NCI-H146 treated with DMSO at 0.1 percent for 48 hours (cell line): ENCODE measurements around the gene FCHSD1.

Source experiments
- DNase-seq: peaks from one replicate; lab custom pipeline; 2025; ENCODE audit not compliant: unreplicated experiment; lab: John Stamatoyannopoulos, UW

The FCHSD1 gene

DNA sequence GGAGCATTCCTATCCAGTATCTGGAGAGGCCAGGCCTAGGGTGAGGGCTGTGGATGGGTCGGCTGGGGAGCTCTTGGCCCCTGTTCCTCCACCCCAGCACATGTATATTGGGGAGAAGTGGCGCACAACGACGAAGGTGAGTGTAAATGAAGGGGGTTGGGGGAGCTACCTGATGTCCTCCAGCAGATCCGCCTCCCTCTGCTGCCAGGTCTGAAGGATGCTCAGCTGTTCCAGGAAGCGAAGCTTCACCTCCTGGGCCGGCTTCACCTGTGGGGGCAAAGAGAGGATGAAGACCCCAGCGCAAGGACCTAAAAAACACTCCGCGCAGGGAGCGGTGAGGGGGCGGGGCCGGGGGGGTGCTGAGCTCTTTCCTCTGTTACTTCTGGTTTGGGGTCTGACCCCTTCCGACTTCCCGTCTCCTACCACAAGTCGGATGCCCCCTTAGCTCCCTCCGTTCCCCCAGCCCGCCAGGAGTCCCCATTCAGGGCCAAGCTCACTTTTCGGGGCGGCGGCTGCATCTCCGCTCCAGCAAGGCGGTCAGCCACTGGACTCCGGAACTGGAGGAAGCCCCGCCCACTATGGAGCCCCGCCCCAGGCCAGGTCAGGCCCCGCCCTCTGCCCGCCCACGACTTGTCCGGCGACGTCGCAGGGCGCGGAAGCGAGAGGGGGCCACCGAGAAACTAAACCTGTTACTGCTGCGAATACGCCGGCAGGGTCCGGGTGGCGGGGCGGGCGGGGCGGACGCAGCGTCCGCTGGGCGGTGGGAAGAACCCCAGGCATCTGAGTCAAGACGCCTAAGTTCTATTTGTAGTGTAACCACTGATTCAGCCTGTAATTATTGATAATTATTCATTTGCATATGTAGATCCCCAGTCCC, at the start of gene FCHSD1:
TSS of gene FCHSD1 (minus strand) at position 568 of the 877 bp plus-strand sequence. CDS start at position 518, 50 bp downstream.
- DNase-seq = peak; percentile 72

DNA sequence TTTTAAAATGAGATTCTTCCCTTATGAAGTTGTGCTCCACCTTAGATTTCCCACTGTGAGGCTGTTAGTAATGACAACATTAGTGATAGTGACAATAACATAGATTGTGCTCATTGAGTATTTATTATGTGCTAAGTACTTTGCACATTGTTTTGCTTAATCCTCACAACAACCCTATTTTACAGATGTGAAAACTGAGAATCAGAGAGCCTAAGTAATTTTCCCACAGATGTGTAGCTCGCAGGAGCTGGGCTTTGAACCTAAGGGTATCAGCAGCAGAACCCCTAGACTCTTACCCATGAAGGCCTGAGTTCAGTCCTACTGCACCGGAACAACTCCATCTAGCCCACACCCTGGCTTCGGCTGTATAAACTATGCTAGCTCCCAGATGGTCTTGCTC, 46.4 kb upstream of the FCHSD1 start:
- DNase-seq = no peak

DNA sequence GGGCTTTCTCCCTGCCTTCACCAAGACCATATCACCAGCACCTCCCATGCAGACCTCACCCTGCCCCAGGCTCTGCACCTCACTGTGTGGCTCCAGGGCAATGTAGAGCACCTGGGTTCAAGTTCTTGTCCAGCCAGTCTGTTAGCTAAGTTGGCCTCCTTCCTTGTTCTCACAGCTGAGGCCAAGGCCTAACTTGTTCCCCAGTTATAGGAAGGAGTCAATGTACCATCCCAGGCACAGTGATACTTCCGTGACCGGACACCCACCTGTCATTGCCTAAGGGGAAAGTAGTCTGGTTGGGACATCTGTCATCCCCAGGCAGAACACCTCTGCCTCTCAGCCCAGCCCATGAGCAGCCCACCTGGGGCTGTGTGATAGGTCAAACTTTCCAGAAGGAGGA, 45.2 kb upstream of the FCHSD1 start:
- no peak for DNase-seq

DNA sequence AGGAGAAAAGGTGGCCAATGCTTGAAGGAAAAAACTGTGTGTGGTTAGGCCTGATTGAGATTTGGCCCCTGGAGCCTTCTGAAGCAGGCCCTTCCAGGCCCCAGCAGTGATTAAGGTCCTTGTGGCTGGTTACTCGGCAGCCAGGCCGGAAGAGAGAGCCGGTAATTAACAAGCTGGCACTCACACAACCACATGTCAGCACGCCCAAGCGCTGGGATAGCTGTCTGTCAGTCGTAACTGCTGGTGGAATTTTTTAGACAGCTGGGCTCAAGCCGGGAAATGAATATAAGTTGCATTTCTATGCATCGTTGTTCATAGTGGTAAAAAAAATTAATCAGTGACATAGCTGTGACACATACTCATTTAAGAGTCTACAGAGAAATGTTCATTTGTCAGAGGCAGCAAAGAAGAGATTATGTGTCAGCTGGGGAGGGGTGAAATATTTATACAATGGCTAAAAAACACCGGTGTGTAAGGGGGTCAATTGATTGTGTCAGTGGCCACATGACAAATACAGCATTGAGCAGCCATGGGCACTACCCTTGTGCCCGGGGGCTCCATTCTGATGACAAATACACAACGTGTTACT, 44.5 kb upstream of the FCHSD1 start:
- DNase-seq = no peak

DNA sequence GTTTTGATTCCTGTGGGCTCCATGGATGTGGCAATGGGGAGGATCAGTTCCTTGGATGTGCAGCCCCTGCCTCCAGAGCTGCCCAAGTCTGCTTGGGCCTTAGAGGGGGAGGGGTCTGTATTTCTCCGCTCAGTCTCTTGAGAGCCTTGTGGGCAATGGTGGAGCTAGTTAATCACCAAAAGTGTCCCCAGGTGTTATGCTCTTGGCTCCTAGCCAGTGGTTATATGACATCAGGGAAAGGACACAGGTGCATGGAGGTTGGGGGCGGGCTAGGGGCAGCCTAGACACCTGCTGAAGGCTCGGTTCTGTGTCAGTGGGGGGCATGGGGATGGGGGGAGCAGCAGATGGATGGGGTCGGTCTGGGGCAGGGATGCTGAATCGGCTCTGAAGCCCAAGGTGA, 43.3 kb upstream of the FCHSD1 start:
- peak; percentile 34 for DNase-seq

DNA sequence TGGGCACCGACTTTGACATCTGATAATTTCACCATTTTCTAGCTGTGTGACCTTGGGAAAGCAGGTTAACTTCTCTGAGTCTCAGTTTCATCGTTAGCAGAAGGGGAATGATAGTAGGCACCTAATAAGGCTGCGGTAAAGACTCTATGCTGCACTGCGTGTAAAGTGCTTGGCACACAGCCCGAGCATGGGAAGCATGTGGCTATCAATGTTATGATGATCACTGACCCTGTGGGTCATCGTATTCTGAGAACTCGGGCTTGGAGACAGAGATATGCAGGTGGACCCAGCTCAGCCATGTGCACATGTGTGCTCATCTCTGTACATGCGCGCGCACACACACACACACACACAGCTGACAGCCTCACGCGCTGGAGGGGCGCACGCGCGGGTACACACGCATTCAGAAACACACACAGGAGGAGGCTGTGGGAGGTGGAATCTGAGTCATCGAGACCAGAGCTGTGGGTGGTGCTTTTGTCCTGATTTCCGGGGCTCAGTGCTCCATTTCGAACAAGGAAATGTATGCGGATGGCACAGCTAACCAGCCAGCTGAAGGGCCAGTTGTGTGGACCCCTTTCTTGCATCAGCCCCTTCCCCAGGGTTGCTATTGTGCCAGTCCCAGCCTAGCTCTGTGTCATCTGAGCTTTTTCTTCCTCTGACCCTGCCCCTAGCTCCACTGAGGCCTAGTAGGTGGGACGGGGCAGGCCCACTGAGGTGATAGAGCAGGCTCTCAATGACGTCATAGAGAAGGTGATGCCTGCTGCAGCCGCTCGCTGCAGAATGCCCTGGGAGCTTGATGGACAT, 41.9 kb upstream of the FCHSD1 start:
- no peak for DNase-seq

DNA sequence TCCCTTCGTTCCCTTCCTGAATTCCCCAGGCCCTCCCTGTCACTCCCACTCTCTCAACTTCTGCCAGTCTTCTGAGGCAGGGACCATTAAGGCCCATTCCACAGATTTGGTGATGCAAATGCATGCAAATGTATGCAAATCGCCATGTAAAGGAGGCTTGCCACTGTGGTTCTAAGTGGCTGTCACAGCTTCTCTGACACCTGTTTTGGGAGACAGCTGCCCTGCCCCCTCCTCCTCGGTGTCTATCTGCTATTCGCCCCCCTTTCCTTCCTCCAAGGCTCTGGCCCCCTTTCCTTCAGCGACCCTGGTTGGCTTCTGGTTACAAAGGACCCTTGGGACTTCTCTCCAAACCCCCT, 41.3 kb upstream of the FCHSD1 start:
- no peak for DNase-seq

DNA sequence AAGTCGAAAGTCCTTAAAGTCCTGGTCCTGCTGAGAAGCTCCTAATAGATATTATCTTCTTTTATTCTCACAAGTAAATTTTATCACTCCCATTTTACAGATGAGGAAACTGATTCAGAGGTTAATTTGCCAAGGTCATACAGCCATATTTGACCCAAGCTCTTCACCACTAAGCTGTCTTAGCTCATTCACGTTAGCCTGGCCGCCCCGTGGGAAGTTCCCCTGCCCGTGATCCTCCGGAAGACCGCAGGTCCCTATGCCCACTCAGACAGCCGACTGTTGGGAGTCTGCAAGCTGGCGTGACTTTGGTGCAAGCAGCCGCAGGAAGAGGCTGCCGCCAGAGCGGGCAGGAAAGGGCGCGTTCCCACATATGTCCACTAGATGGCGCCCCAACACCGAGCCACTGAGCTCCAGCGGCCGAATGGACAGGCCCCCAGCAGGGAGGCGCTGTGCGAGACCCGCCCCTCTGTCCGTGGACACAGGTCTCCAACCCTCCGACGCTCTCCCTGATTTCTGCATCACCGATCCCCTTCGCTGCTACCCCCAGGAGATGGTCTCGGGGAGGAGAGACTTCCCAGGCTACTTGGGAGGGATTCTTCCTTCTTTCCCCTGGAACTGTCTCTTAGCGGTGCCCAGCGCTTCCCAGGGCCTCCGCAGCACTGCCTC, 40.8 kb upstream of the FCHSD1 start:
- peak; percentile 16 for DNase-seq

DNA sequence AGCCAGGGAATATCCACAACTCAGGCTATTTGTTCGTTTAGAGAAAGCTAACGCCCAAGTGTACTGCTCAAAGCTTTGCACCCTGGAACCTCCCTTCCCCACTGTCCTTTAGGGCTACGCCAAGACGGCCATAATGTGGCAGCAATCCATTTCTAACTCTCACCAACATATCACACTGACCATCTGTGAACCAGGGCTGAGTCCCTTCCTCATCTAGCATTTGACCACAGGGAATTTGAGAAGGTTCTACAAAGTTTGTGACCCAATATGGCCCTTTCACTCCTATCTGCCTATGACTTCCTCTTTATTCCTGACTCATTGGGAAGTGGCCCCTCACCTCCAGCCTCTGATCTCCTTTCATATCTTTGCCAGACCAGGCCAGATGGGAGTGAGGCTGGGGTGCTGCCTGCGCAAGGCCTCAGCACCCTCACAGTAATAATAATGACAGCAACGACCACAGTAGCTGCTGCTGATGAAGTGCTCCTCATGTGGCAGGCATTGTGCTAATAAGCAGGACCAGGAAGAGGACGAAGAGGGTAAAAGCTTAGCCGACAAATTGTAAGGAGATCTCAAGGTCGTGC, 40.2 kb upstream of the FCHSD1 start:
- DNase-seq = no peak

DNA sequence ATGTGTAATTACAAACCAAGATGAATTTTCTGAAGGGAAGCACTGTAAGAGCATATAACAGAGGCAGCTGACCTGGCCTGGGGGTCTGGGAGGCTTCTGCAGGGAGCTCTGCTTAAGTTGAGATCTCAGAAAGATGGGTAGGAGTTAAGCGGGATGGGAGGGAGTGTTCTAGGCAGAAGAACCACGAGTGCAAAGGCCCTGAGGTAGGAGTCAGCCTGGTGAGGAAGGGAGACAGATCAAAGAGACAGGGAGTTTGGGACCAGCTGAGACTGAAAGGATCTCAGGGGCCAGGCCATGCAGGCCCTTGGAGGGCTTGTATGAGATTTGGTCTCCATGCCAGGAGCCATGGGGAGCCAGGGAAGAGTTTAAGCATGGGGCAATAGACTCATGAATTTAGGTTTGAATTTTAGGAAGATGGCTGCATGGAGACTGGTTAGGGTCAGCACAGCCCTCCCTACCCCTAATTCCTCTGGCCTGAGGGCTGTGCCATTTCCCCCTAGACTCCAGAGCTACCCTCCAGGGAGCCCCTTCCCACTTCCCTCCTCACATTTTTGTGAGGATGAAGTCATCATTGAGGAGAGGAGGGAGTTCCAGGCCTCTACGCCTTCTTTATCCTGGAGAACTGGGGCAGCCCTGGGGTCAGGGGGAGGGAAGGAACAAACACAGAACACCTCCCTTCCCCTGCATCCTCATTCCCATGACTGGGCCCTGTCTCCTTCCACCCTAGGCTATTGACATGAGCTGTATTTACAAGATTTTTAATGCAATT, 35.6 kb upstream of the FCHSD1 start:
- DNase-seq = no peak

DNA sequence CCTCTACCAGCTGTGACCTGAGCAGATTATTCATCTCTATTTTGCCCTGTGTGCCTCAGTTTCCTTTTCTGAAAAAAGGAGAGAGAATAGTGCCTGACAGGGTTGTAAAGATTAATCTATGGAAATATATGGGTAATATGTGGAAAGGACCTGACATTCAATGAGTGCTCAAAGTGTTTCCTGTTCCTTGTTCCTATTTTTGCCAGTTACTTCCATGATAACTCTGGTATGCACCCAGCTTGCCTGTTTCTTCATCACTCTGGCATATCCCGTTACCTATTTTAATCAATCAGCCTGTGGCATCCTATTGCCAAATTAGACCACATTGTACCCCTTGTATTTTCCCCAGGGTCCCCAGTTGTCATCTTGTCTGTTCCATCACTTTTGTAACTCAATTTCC, 34.4 kb upstream of the FCHSD1 start:
- DNase-seq = no peak

DNA sequence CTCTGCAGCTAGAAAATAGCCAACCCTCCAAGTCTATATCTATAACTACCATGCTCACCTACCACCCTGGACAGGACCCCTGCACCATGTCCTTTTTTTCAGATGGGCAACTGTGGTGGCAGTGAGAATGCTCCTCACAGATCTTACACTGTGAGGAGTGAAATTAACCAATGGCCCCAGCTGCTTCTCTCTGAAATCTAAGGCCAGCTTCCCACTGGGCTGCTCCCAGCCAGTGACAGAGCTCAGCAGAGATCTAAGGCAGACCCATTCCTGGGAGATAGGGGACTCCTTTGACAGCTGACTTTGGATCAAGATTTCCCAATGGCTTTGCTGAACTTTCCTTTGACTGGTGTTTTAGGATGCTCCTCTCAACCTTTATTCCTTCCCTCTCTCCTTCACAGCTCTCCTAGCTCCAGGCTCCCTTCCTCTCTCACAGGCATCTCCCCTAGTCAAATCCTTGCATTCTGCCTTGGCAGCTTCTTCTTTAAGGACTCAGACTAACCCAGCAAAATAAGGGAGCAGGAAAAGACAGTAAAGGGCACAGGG, 32.5 kb upstream of the FCHSD1 start:
- DNase-seq = no peak

DNA sequence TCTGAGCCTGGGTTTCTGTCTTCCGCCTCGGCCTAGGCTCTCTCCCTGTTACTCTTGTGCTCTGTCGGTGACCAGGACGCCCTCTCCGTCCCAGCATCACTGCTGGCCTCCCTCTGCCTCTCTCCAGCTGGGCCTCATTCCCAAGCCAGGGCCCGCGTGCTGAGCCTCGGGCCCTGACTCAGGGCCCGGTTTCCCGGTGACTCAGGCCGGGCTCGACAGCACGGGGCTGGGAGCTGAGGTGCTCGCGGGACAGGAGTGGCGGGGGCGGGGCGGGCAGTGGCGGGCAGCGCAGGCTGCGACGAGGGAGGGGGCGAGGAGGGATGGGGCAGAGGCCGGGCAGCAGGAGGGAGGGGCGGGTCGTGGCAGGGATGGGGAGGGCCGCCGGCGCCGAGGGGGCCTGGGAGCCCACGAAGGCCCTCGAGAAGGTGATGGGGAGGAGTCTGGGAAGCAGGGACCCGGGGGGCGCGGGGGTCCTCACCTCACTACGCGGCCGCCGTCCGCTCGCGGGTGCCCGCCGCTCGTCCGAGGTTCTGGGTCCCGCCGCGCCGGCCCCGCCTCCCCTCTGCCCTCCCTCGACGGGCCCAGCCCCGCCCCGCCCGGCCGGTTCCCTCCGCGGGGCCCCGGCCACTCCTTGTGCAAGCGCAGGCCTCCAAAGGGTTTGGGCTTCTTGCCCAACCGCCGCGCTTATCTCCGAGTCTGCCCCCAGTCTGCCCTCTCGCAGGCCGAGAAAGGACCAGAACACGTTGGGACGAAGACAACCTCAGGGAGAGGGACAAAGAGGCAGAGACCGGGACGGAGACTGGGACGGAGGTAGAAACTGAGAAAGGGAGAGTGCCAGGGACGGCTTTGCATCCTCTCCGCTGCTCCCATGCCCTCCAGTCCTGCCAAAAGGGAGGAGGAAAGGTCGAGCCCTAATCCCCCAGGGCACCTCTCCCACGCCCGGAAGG, 30.8 kb upstream of the FCHSD1 start, which contains the start of gene ARAP3:
TSS of gene ARAP3 (minus strand) at position 536 of the 947 bp plus-strand sequence. CDS start 1,744 bp downstream, outside the sequence.
- DNase-seq = no peak

DNA sequence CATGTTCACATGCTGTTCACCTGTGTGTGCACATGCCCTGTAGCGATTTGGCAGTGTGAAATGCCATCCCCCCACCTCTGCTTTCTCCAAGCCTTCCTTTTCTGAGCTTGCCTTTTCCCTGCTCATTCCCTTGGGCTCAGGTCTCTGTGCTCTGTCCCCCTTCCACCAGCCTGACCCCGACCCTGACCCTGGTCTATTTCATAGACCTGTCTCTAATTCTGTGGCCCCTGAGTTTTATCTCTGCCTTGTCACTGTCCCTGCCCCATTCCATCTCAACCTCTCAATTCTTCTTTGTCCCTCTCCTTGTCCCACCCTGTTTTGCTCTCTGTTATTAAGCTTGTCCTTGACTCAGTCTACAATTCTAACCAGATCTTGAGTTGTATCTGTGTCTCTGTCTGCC, 30.1 kb upstream of the FCHSD1 start:
- no peak for DNase-seq

DNA sequence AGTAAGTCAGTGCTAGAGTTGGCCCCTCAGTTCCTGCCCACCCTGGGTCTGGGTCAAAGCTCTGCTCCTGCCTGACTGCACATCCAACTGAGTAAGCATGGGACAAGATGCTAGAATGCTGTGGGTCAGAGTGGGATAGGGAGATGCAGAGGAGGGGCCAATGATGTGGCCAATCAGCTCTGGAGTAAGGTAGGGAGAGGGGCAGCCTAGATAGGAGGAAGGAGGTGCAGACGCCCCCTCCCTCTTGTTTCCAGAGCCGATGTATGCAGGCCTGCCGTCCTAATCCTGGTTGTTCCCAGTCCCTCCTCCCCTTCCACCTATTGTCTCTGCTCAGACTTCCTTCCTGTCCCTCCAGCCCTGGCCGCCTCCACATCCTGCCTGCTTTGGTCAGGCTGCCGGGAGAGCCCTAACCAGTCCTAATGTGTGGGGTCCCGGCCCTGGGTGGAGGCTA, 29.6 kb upstream of the FCHSD1 start:
- no peak for DNase-seq

DNA sequence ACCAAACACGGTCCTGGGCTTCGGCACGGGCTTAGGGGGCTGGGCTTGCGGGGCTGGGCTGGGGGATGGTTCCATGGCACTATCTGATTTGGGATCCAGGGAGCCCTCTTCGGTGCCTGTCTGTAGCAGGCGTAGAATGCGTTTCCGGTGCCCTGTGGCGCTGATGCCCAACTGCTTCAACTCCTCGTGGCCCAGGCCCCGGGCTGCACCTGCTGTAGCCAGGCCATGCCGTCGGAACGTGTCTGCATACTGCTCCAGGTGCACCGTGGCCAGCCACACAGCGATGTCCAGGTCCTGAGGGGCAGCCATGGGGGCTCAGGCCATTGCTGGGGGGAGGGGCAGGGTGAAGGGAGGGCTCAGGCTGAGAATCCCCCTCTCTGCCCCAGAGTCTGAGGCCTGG, 29.0 kb upstream of the FCHSD1 start:
- DNase-seq = no peak

DNA sequence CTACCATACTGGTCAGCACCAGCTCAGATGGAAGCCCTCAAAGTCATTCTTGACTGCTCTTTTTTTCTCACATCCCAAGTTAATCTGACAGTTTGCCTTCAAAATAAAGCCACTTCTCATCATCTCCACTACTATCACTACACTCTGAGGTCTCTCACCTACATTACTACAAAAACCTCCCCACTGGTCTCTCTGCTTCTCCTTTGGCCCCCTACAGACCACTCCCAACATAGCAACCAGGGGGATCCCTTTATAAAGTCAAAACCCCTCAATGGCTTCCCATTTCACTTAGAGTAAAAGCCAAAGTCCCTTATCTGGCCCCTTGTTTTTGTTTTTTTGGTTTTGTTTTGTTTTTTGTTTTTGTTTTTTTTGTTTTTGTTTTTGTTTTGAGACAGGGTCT, 26.2 kb upstream of the FCHSD1 start:
- DNase-seq = no peak

DNA sequence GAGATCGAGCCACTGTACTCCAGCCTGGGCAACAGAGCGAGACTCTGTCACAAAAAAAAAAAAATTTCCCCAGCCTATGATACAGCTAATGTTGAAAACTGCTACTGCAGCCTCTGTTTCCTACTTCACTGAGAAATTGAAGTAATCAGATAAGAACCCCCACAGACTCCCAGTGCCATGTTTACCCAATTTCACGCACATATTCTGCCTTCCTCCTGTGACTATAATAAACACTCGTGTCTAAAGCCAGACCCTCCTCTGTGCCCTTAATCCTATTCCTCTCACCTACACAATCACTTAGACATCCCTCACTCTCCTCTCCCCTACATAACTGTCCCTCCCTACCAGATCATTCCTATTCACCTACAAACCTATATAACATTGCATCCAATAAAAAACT, 24.5 kb upstream of the FCHSD1 start:
- no peak for DNase-seq

DNA sequence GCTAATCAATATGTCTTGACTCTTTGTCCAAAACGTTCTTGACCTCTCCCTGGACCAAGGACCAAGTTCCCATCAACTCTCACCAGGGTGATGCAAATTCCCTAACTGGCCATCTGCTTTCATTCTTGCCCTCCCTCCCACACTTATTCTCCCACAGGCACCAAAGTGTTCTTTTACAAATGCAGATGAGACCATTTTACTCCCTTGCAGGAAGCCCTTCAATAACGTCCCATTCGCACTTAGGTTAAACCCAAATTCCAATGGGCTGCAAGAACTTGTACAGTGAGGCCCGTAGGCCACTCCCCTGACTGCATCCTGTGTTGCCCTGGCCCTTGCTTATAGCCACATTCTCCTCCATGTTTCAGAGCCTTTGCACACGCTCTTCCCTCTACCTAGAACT, 23.5 kb upstream of the FCHSD1 start:
- no peak for DNase-seq
